GM20000 (cell line): Measurements from ENCODE around the gene TNS3.
"Not testable (repeated sequence)": the region's sequence is repeated elsewhere in the genome, so short reads cannot be mapped to it uniquely, and the experiment has no call there.

Source experiments
- DNase-seq: peaks from one replicate; pipeline ENCODE4 v3.0.0; 2012; ENCODE audit warnings: low spot score
- CTCF ChIP-seq: IDR thresholded peaks from 2 replicates; pipeline ENCODE4 v1.5.1; 2012; ENCODE audit warnings: mild to moderate bottlenecking, control low read depth; ENCODE audit errors: extremely low read depth, missing control alignments

TNS3 gene

GRCh38 chr7:47548546-47548945, 33.4 kb downstream of the TNS3 start:
- DNase-seq: no peak
- TF ChIP-seq CTCF: no peak

- TF ChIP-seq CTCF: no peak
- DNase-seq: no peak
Observed at GRCh38 chr7:47546733-47547494, 35.0 kb downstream of the TNS3 start.

- no peak for TF ChIP-seq CTCF
- no peak for DNase-seq
Observed at GRCh38 chr7:47546171-47546570, 35.7 kb downstream of the TNS3 start.

GRCh38 chr7:47544416-47544815, 37.5 kb downstream of the TNS3 start:
- DNase-seq: no peak
- TF ChIP-seq CTCF: no peak

GRCh38 chr7:47543714-47544113, 38.2 kb downstream of the TNS3 start:
- TF ChIP-seq CTCF: no peak
- no peak for DNase-seq

- TF ChIP-seq CTCF: no peak
- DNase-seq: no peak
Observed at GRCh38 chr7:47543056-47543455, 38.9 kb downstream of the TNS3 start.

GRCh38 chr7:47542051-47542450, 39.9 kb downstream of the TNS3 start:
- TF ChIP-seq CTCF: no peak
- no peak for DNase-seq

GRCh38 chr7:47541485-47541884, 40.4 kb downstream of the TNS3 start:
- DNase-seq: not testable (repeated sequence)
